PC-9 (cell line): ENCODE results near the gene RDH14. TPM values are rescaled to one million over a fixed set of nuclear protein-coding genes. Genes with fewer than 3 reads are reported as not detected.
A peak's percentile ranks its signal among the peaks of the same experiment; 100 is the strongest.

Source experiments
- BruUV-seq: library from RNA; stranded (reverse); fragments of 400-500 nt; replicated peaks from 2 replicates; lab custom pipeline; 2021; lab: Mats Ljungman, UMichigan
- CTCF ChIA-PET: fragments of 300-600 bp; sonication (Branson Sonifier 250); formaldehyde crosslinking; loops from one replicate; lab custom pipeline; 2022; ENCODE audit warnings: antibody characterized with exemption; lab: Charles Lee
- POLR2A ChIA-PET: fragments of 300-600 bp; sonication (Branson Sonifier 250); formaldehyde crosslinking; loops from one replicate; lab custom pipeline; 2022; ENCODE audit warnings: antibody characterized with exemption; ENCODE audit not compliant: unreplicated experiment; lab: Charles Lee
- DNase-seq, 2 experiments: peaks; one replicate each; pipeline versions ENCODE4 v3.0.0 to v3.0.0-alpha.2; 2015 to 2022; ENCODE audit warnings: mixed read lengths in 1 of 2
- H2AFZ ChIP-seq: fragments of 200-600 bp; sonication (generic); 2 replicates; pipeline ENCODE4 v1.8.1; 2017; ENCODE audit warnings: antibody characterized with exemption
- H3F3A ChIP-seq: fragments of 200-600 bp; sonication (generic); 2 replicates; pipeline ENCODE4 v1.8.1; 2017; ENCODE audit warnings: antibody characterized with exemption, mild to moderate bottlenecking, low read depth; ENCODE audit not compliant: insufficient read depth
- H3K27ac ChIP-seq: fragments of 200-600 bp; sonication (generic); 2 replicates; pipeline ENCODE4 v1.6.1; 2016; ENCODE audit warnings: mixed run types
- H3K27me3 ChIP-seq: fragments of 200-600 bp; sonication (generic); 2 replicates; pipeline ENCODE4 v1.6.1; 2016; ENCODE audit warnings: low read depth, mixed run types; ENCODE audit not compliant: insufficient read depth
- H3K36me3 ChIP-seq: fragments of 200-600 bp; sonication (generic); 2 replicates; pipeline ENCODE4 v1.6.1; 2016; ENCODE audit warnings: low read depth, mixed run types
- H3K4me1 ChIP-seq: fragments of 200-600 bp; sonication (generic); replicated peaks from 2 replicates; pipeline ENCODE4 v1.6.1; 2016; ENCODE audit warnings: mixed run types; ENCODE audit not compliant: insufficient read depth
- H3K4me2 ChIP-seq: fragments of 200-600 bp; sonication (generic); 2 replicates; pipeline ENCODE4 v1.6.1; 2017; ENCODE audit warnings: mixed run types
- H3K4me3 ChIP-seq: fragments of 200-600 bp; sonication (generic); 2 replicates; pipeline ENCODE4 v1.6.1; 2016; ENCODE audit warnings: mixed run types
- H3K79me2 ChIP-seq: fragments of 200-600 bp; sonication (generic); 2 replicates; pipeline ENCODE4 v1.6.1; 2017; ENCODE audit warnings: low read depth, mixed run types
- H3K9me2 ChIP-seq: fragments of 200-600 bp; sonication (generic); 2 replicates; pipeline ENCODE4 v1.8.1; 2017; ENCODE audit warnings: mild to moderate bottlenecking; ENCODE audit not compliant: insufficient read depth
- H3K9me3 ChIP-seq: fragments of 200-600 bp; sonication (generic); 2 replicates; pipeline ENCODE4 v1.8.1; 2016; ENCODE audit warnings: low read depth; ENCODE audit not compliant: insufficient read depth
- H4K20me1 ChIP-seq: fragments of 200-600 bp; sonication (generic); 2 replicates; pipeline ENCODE4 v1.8.1; 2017; ENCODE audit not compliant: insufficient read depth
- CTCF ChIP-seq: fragments of 200-600 bp; sonication (generic); conservative IDR thresholded peaks from 2 replicates; pipeline ENCODE4 v1.6.1; 2017; ENCODE audit warnings: mixed run types, antibody characterized with exemption, mild to moderate bottlenecking, moderate library complexity
- EZH2 ChIP-seq: fragments of 200-600 bp; sonication (generic); IDR thresholded peaks from 2 replicates; pipeline ENCODE4 v1.8.0; 2017; ENCODE audit warnings: antibody characterized with exemption, low read depth
- intact Hi-C: fragments of 100-400 bp; cut with micrococcal nuclease; formaldehyde crosslinking; loops from one replicate; pipeline ENCODE4 v1.10.0; 2022; ENCODE audit not compliant: unreplicated experiment
- total RNA-seq: library from RNA; stranded (reverse); gene quantifications from 2 replicates; pipeline ENCODE4 v1.2.3, GENCODE V29; 2021

Gene RDH14
- total RNA-seq, 1 experiment from 2014 or later: 17.2 TPM

GRCh38 chr2:18519914-18520450 lies 40.5 kb downstream of the RDH14 start:
- ChIA-PET POLR2A (no interaction called here), CTCF (interaction anchor here (0.7 to 0.9 kb wide), 2 partner anchors 304 to 1100 kb away, joined by 3 read pairs; no protein-coding TSS in a partner anchor)
- H3K4me2 ChIP-seq: no peak overlapping the region
- no peak overlapping the region for H3K27ac ChIP-seq
- H3K9me3 ChIP-seq: no peaks in the 10 kb centered on the region
- DNase-seq: no peak
- H3K9me2 ChIP-seq: no peaks in the 10 kb centered on the region
- 0 out of 2 replicates have a peak, but pooled peaks cover 12% of the 10 kb centered on the region for H3K4me1 ChIP-seq
- H2AFZ ChIP-seq: no peak overlapping the region
- no peaks in the 10 kb centered on the region for H4K20me1 ChIP-seq
- no peak overlapping the region for H3K4me3 ChIP-seq
- H3K27me3 ChIP-seq: no peaks in the 10 kb centered on the region
- intact Hi-C loops: loop anchor here (1.0 to 10.0 kb wide), 7 partner anchors 133 to 1575 kb away; no protein-coding TSS in a partner anchor
- H3F3A ChIP-seq: no peaks in the 10 kb centered on the region
- BruUV-seq: no TSS peak
- H3K79me2 ChIP-seq: no peaks in the 10 kb centered on the region
- TF ChIP-seq EZH2 (no peak), CTCF (no peak)
- H3K36me3 ChIP-seq: no peaks in the 10 kb centered on the region

GRCh38 chr2:18518116-18519111 lies 42.0 kb downstream of the RDH14 start:
- CTCF ChIA-PET: interaction anchor here (0.6 kb wide), 1 partner anchor 98 kb away, joined by 12 read pairs; no protein-coding TSS in a partner anchor
- intact Hi-C loops: no loop called here

More at GRCh38 chr2:18518116-18519111, 42.0 kb downstream of the RDH14 start:
- H3K9me2 ChIP-seq: no peaks in the 10 kb centered on the region
- no peaks in the 10 kb centered on the region for H3K27me3 ChIP-seq
- TF ChIP-seq EZH2 (no peak), CTCF (no peak)
- H3K36me3 ChIP-seq: no peaks in the 10 kb centered on the region
- no peak overlapping the region for H3K4me3 ChIP-seq
- BruUV-seq: no TSS peak
- POLR2A ChIA-PET: interaction anchor here (0.5 kb wide), 1 partner anchor 857 kb away, joined by 14 read pairs; no protein-coding TSS in a partner anchor
- no peaks in the 10 kb centered on the region for H4K20me1 ChIP-seq
- DNase-seq: peak in 1 of 2 experiments; percentile 42
- H3K79me2 ChIP-seq: no peaks in the 10 kb centered on the region
- H3K4me1 ChIP-seq: 0 out of 2 replicates have a peak, but pooled peaks cover 12% of the 10 kb centered on the region
- H2AFZ ChIP-seq: no peak overlapping the region
- no peak overlapping the region for H3K4me2 ChIP-seq
- no peaks in the 10 kb centered on the region for H3K9me3 ChIP-seq
- H3K27ac ChIP-seq: no peak overlapping the region
- H3F3A ChIP-seq: no peaks in the 10 kb centered on the region
